Right kidney (tissue), 1 donor: ENCODE measurements around the gene ADORA2A.

ENCODE experiments used
- DNase-seq: peaks from one replicate; pipeline ENCODE4 v3.0.0-alpha.2; 2016

Gene ADORA2A

GRCh38 chr22:24418786-24419474 is 8.5 kb upstream of the ADORA2A start:
- no peak for DNase-seq

- DNase-seq = no peak
Observed at GRCh38 chr22:24419475-24419850, 7.9 kb upstream of the ADORA2A start.

DNA sequence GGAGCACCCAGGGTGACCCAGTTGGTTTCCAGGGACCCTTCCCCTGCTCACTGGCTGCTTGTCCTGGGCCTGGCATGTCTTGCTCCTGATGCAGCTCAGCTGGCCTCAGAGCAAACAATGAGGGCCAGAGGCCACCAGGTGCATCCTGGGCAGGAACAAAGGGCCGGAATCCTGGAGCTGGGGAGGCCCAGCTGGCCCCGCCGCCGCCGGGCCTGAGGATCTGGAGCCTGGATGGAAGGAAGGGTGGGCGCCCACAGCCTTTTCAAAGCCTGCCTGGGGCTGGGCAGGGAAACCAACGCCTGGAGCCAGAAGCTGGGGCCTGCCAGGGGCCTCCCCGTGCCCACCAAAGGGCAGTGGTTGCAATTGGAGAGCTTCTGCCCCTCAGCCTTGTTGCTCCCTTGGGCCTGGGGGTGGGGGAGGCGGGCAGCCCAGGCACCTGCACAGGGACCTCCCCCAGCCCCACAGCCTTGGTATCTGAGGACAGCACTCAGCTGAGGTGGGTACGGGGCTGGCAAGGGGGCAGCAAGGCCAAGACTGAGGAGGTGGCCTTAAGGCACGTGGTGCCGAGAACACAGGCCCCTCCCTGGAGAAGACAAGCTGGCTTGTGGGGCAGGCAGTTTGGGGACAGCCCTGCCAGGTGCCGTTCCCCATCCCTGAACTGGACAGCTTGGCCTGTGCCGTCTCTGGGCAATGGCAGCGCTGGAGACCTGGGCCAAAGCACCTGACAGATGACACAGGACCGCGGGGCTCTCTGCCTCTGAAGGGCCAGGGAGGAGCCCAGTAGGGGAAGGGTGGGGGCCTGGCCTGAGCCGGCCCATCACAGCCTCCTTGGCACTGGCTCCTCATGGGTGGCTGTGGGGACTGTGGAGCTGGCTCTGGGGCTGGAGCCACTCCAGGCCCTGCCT is 7.1 kb upstream of the ADORA2A start:
- DNase-seq = no peak

DNA sequence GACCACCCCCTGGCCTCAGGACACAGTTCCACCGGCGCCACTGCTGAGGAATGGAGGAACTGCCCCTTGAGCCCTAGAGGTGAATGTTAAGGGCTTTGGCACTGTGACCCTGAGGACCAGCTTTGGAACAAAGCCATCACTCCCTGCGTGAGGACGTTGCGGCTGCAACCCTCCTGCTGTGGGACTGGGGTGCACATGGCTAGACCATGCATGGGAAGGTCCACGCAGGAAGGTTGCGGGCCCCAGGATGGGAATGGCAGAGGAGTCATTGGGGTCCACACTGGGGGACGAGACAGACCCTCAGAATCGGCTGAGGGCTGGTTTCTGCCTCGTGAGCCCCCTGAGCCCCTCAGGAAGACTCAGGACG is 6.4 kb upstream of the ADORA2A start:
- no peak for DNase-seq

- DNase-seq = no peak
Observed at GRCh38 chr22:24421428-24421931, 5.9 kb upstream of the ADORA2A start.

- DNase-seq = no peak
Observed at GRCh38 chr22:24422102-24422665, 5.2 kb upstream of the ADORA2A start.

DNA sequence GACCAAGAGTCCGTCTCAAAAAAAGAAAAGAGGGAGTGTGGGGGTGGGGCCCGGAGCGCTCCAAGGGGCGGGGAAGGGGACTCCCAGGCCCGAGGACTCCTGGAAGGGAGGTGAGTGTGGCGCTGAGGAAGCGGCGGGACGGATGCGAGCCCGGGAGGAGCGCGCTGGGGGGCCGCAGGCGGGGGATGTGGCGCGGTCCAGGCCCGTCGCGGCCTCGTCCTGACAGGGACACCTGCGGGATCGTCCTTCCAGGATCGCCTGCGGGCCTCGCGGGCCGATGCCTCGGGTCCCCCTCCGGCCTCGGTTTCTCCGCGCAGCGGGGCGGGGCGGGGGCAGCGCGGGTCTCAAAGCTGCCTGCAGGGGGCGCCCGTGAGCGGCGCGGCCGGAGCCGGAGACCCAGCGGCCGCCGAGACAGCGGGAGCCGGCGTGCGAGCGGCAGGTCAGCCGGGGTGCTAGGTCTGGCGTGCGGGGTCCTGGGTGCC is 3.8 kb upstream of the ADORA2A start:
- peak; percentile 63 for DNase-seq

DNA sequence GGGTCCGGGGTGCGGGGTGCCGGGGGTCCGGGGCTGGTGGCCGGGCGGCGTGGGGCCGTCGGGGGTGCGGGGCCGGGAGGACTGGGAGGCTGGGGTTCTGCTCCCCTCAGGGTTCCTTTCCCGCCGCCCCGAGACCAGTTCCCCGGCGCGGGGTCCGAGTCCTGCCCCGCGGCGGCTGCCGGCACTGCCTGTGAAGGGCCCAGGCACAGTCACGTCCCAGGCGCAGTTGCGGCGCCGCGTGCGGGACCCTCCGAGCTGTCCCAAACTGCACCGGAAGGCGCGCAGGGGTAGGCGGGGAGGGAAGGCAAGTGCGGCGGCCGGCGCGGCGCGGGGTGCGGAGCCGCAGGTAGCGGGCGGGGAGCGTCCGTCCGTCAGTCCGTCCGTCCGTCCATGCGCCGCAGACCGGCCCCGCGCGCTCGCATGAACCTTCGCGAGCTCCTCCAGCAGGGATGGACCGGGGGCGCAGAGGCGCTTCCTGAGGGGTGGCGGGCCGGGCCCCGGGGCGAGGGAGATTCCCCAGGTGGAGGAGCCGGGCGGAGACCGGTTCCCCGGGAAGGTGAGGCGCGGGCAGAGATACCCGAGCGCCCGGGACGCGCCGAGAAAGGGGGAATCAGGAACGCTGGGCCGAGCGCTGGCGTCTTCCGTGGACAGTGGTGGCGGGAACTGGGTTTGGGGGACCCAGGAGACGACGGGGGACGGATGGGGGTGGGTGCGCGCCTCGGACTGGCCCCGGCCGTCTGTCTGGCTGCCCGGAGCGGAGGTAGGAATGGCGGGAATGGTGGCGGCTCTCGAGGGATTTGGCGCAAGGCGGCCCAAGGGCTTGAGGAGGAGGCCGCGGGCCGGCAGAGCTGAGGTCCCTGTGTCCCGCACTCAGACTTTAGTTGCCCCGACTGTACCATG is 3.1 kb upstream of the ADORA2A start:
- DNase-seq = peak; percentile 66

- DNase-seq = no peak
Observed at GRCh38 chr22:24424901-24425775, 2.3 kb upstream of the ADORA2A start.

DNA sequence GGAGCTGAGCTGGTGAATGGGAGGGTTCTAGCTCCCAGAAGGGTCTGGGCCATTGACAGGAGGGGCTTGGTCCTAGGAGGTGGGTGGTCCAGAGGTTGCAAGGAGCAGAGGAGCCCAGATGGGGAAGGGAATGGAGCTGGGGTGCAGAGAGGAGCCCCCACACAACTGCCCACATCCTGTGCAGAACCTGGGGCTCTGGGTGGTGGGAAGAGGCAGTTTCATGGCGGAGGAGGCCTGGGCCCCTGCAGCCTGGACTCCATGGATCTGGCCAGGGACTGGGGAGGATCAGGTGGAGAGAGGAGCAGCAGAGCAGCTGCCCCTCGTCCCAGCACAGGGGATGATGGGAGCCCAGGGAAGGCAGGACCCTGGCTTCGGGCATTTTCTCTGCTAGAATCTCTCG is 963 bp upstream of the ADORA2A start:
- DNase-seq = no peak

GRCh38 chr22:24426851-24427499 is 424 bp upstream of the ADORA2A start:
- no peak for DNase-seq

DNA sequence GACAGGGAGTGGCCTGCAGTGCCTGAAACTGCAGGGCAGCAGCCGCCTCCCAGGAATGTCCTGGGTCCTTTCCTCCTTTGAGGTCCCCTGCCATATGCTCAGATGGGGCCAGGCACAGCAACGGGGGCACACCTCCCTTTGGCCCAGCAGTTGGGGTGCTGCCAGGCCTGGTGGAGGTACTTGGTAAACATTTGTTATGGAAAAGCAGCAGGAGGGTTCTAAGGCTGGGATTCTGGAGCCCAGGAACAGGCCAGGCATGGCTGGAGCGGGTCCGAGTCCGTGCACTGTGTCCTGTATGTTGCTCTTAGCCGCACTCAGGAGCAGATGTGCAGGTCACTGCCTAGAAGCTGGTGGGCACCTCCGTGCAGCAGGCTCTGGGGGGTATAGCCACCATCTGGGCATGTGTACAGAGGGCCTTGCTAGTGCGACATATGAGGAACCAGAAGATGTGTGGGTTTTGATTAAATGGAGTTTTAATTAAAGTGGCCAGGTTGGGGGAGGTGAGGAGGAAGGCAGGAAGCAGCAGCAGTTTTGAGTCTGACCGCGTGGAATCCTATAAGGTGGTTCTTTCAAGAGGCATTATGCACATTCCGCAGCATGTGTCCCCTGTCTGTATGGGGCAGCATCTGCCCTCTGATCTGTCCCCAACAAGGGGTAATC is 1.5 kb downstream of the ADORA2A start:
- no peak for DNase-seq

GRCh38 chr22:24429411-24430365 is 2.3 kb downstream of the ADORA2A start:
- no peak for DNase-seq

DNA sequence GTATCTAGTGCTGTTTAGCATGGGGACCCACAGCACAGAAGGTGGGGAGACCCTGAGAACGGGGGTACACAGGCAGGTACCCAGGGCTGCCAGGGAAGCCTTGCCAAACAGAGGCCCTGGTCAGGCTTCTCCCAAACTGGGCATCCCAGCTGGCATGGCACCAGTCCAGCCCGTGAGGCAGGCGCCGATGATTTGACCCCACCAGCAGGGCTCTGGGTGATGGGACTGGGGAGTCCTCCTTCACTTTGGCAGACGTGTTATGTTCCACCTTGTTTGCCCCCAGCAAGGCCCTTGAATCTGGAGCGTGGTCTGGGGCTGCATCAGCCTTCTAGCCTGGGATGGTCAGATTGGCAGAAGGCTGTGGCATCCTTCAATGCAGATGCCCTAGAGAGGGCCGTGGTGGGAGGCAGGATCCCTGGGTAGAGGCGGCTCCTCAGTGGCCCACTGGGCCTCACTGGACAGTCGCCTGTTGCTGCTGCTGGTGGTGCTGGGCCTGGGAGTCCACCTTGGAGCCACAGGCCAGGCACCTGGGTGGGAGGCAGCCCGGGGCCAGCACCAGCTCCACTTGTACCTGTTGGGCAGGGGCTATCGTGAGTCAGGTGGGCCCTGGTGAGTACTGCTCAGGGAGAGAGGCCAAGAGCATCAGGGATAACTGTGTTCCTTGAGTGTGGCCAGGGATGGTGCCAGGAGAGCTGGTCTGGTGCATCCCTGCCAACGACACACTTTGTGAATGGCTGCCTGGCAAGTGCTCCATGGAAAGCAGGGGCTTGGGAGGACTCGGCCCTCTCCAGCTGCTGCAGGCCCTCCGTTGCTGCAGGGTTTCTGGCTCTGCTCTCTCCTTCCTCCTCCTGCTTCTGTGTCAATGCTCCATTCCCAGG is 3.3 kb downstream of the ADORA2A start:
- DNase-seq = no peak

DNA sequence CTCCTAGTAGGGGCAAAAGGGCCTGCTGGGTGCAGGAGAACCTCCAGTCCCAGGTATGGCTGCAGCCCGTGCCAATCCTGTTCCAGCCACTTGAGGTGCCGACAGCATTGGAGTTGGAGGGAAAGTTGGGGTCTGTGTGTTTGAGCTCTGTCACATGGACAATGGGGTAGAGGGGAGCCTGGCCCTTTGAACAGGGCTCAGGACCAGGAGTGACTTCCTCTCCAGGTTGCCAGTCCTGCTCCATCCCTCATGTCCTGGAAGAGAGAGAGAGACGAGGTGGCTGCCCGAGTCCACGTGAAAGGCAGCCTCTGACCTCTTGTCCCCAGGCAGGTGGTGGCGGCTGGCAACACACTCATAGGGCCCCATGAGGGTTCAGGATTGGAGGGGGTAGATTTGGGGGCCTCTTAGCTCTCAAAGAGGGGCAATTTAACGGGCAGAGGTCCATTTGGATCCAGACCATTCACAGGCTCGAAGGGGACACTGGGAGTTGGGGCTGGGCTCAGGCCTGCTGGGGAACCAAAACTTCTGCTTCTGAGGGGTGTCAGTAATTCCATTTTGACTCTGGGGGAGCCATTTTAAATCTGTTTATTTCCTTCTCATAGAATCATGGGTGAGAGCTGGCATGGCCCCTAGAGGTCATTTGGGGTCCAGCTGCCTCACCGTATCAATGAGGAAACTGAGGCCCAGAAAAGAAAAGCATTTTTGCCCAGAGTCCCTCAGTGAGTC is 4.1 kb downstream of the ADORA2A start:
- DNase-seq = no peak

DNA sequence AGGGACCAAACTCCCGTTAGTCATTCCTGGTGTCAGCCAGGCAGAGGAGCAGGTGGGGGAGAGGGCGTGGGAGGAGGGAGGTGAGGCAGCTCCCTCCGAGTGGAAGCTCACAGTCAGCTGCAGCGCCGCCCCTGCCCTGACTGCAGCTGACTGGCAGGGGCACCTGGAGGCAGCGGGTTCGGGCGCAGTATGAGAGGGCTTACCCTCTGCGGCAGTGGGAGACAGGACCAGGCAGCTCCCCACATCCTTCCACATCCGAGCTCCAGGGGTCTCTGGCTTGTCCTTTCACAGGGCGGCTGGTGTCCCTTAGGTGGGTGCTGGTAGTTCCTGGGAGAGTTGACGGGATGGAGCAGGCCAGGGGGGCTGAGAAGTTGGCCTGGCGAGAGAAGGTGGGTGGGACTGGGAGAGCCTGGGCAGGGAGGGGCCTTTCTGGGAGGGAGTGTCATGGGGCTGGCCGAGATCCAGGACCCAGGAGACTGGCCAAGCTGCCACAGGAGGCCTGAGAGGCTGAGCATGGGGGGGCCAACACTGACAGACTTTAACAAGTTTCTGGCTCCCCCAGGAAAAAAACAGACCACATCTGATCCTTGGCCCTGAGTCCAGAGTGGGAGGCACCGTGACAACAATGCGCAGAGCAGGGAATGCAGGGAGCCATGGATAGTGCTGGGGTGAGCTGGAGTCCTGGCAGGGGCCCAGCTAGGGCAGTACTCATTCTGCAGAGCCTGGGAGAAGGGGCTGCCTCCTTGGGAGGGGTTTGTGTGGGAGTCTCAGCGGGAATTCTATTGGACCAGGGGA is 4.9 kb downstream of the ADORA2A start:
- peak; percentile 51 for DNase-seq
